SK-N-SH treated with all-trans-retinoic acid at 6 μM for 48 hours (cell line): ENCODE results near the gene HEXIM1.

Source experiments
- ISL1 ChIP-seq: fragments of 250-450 bp; sonication (Bioruptor Pico); IDR thresholded peaks from 2 replicates; pipeline ENCODE4 v2.1.2; 2022; ENCODE audit warnings: mild to moderate bottlenecking, moderate library complexity
- PPARA ChIP-seq: fragments of 250-450 bp; sonication (Bioruptor Pico); IDR thresholded peaks from 2 replicates; pipeline ENCODE4 v1.5.0; 2020; ENCODE audit warnings: mild to moderate bottlenecking, borderline replicate concordance
- ZNF70 ChIP-seq: fragments of 450-650 bp; formaldehyde crosslinking; IDR thresholded peaks from 2 replicates; pipeline ENCODE4 v1.5.0; 2020; ENCODE audit warnings: mild to moderate bottlenecking, moderate library complexity
- TF ChIP-seq, protein P1 (sequence below): fragments of 250-450 bp; sonication (Bioruptor Pico); IDR thresholded peaks from 2 replicates; pipeline ENCODE4 v1.8.0; 2020; ENCODE audit warnings: mild to moderate bottlenecking, moderate library complexity, borderline replicate concordance

- TF ChIP-seq ISL1 (CRISPR knock-in tag) = no peak
- no peak for TF ChIP-seq PPARA (CRISPR knock-in tag)
- TF ChIP-seq, protein P1, sequence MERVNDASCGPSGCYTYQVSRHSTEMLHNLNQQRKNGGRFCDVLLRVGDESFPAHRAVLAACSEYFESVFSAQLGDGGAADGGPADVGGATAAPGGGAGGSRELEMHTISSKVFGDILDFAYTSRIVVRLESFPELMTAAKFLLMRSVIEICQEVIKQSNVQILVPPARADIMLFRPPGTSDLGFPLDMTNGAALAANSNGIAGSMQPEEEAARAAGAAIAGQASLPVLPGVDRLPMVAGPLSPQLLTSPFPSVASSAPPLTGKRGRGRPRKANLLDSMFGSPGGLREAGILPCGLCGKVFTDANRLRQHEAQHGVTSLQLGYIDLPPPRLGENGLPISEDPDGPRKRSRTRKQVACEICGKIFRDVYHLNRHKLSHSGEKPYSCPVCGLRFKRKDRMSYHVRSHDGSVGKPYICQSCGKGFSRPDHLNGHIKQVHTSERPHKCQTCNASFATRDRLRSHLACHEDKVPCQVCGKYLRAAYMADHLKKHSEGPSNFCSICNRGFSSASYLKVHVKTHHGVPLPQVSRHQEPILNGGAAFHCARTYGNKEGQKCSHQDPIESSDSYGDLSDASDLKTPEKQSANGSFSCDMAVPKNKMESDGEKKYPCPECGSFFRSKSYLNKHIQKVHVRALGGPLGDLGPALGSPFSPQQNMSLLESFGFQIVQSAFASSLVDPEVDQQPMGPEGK (CRISPR knock-in tag) = no peak
- no peak for TF ChIP-seq ZNF70 (CRISPR knock-in tag)
These were observed 20.9 kb downstream of the HEXIM1 start for GRCh38 chr17:45168991-45169752.
